Calu3 (cell line): ENCODE measurements around the gene TTC13. TPM values are rescaled to one million over a fixed set of nuclear protein-coding genes. Genes with fewer than 3 reads are reported as not detected.

Experiments
- BruUV-seq: library from RNA; stranded (reverse); fragments of 400-500 nt; replicated peaks from 2 replicates; lab custom pipeline; 2021; lab: Mats Ljungman, UMichigan
- CTCF ChIA-PET: fragments of 300-600 bp; sonication (Branson Sonifier 250); formaldehyde crosslinking; loops from one replicate; lab custom pipeline; 2022; ENCODE audit warnings: antibody characterized with exemption; lab: Charles Lee
- DNase-seq: peaks from one replicate; pipeline ENCODE4 v3.0.0; 2022
- H3K27ac Mint-ChIP-seq: one replicate; pipeline ENCODE4 v1.8.0; 2022; ENCODE audit warnings: mixed read lengths; ENCODE audit not compliant: unreplicated experiment
- H3K27me3 Mint-ChIP-seq: one replicate; pipeline ENCODE4 v1.8.0; 2022; ENCODE audit warnings: mixed read lengths; ENCODE audit not compliant: unreplicated experiment
- H3K36me3 Mint-ChIP-seq: one replicate; pipeline ENCODE4 v1.8.0; 2022; ENCODE audit warnings: mild to moderate bottlenecking, moderate library complexity, mixed read lengths; ENCODE audit not compliant: insufficient read depth, unreplicated experiment
- H3K4me1 Mint-ChIP-seq: one replicate; pipeline ENCODE4 v1.8.0; 2022; ENCODE audit warnings: mild to moderate bottlenecking, low read depth, mixed read lengths; ENCODE audit not compliant: unreplicated experiment
- H3K4me3 Mint-ChIP-seq: one replicate; pipeline ENCODE4 v1.8.0; 2022; ENCODE audit warnings: mild to moderate bottlenecking, low read depth, moderate library complexity, mixed read lengths; ENCODE audit not compliant: unreplicated experiment
- H3K9me3 Mint-ChIP-seq: one replicate; pipeline ENCODE4 v1.8.0; 2022; ENCODE audit warnings: low read depth, mixed read lengths; ENCODE audit not compliant: unreplicated experiment
- intact Hi-C: fragments of 100-400 bp; cut with micrococcal nuclease; formaldehyde crosslinking; loops from one replicate; pipeline ENCODE4 v1.10.0; 2022; ENCODE audit not compliant: unreplicated experiment
- total RNA-seq: library from RNA; stranded (reverse); gene quantifications from 2 replicates; pipeline ENCODE4 v1.2.3, GENCODE V29; 2022
- TF ChIP-seq, protein P1 (sequence below): fragments of 200-600 bp; IDR thresholded peaks from one replicate; pipeline ENCODE4 v1.8.0; 2022; ENCODE audit warnings: antibody characterized with exemption; ENCODE audit not compliant: unreplicated experiment

The TTC13 gene
- total RNA-seq, 1 experiment from 2014 or later, result 35.6 TPM

DNA sequence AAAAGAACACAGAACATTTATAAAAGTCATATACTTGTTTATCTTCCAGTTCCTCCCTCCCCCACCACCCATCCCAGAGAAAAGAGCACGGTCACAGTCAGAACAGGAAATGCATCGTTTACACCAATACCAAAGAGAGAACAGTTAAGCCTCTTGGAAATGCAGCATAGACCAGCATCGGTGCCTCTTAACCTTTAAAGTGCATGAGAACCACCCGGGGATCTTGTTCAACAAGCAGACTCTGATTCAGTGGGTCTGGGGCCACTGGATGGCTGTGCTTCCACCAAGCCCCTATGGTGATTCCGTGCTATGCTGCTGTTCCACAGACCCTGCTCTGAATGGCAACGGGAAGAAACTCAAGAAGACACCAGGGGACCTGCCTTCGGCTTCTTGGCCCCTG, 42.2 kb upstream of the TTC13 start:
- intact Hi-C loops, result no loop called here
- H3K27me3 Mint-ChIP-seq, result no peaks in the 10 kb centered on the region
- DNase-seq, result no peak
- TF ChIP-seq, protein P1, sequence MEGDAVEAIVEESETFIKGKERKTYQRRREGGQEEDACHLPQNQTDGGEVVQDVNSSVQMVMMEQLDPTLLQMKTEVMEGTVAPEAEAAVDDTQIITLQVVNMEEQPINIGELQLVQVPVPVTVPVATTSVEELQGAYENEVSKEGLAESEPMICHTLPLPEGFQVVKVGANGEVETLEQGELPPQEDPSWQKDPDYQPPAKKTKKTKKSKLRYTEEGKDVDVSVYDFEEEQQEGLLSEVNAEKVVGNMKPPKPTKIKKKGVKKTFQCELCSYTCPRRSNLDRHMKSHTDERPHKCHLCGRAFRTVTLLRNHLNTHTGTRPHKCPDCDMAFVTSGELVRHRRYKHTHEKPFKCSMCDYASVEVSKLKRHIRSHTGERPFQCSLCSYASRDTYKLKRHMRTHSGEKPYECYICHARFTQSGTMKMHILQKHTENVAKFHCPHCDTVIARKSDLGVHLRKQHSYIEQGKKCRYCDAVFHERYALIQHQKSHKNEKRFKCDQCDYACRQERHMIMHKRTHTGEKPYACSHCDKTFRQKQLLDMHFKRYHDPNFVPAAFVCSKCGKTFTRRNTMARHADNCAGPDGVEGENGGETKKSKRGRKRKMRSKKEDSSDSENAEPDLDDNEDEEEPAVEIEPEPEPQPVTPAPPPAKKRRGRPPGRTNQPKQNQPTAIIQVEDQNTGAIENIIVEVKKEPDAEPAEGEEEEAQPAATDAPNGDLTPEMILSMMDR, result no peak
- H3K9me3 Mint-ChIP-seq, result no peaks in the 10 kb centered on the region
- no peak overlapping the region for H3K4me3 Mint-ChIP-seq
- H3K36me3 Mint-ChIP-seq, result no peaks in the 10 kb centered on the region
- H3K4me1 Mint-ChIP-seq, result no peaks in the 10 kb centered on the region
- CTCF ChIA-PET, result no interaction called here
- H3K27ac Mint-ChIP-seq, result no peak overlapping the region
- no TSS peak for BruUV-seq

DNA sequence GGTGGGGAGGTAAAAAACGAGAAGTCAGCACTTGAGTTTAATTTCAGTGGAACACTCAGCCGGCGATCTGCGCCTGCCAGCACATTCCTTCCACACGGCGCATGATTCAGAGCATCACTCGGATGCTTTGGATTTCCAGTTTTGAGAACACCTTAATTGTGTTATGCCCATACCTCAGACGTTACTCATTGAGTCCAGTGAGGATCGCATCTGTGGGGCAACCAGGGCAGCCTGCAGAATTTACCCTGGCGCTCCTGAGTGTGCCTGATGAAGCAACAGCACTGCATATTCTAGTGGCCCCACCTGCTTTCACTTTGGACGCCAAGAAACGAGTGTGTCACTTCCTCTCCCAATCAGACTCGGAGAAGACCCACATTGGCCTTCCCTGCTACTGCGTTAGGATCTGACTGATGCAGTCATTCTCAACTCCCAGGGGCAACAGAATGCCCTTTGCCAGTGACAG, 41.5 kb upstream of the TTC13 start:
- TF ChIP-seq, protein P1, result no peak
- Mint-ChIP-seq H3K4me1 (no peaks in the 10 kb centered on the region), H3K27me3 (no peaks in the 10 kb centered on the region), H3K9me3 (no peaks in the 10 kb centered on the region), H3K4me3 (no peak overlapping the region), H3K27ac (no peak overlapping the region), H3K36me3 (no peaks in the 10 kb centered on the region)
- DNase-seq, result no peak
- intact Hi-C loops, result no loop called here
- CTCF ChIA-PET, result no interaction called here
- no TSS peak for BruUV-seq

DNA sequence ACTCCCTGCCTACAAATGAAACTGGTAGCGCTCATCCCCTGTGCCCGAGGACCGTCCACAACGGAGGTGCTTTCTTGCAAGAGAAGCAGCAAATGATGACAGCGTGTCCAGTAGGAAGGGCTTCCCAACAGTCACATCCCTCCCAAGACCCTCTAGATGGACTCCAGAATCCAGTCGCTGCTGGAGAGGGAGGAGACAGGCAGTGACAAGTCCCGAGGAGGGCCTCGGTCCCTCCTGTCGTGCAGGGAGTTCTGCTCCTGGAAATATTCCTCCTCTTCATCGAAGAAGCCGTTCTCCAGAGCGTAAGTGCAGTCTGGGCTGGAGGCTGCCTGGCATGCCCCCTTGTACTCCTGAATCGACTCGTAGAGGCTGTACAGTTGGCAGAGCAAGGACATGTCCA, 41.0 kb upstream of the TTC13 start:
- H3K27ac Mint-ChIP-seq, result no peak overlapping the region
- no peaks in the 10 kb centered on the region for H3K36me3 Mint-ChIP-seq
- H3K9me3 Mint-ChIP-seq, result no peaks in the 10 kb centered on the region
- intact Hi-C loops, result no loop called here
- H3K4me3 Mint-ChIP-seq, result no peak overlapping the region
- no peaks in the 10 kb centered on the region for H3K4me1 Mint-ChIP-seq
- CTCF ChIA-PET, result interaction anchor here (0.6 kb wide), 1 partner anchor 1384 kb away, joined by 3 read pairs; no protein-coding TSS in a partner anchor
- TF ChIP-seq, protein P1, result no peak
- no peak for DNase-seq
- no TSS peak for BruUV-seq
- H3K27me3 Mint-ChIP-seq, result no peaks in the 10 kb centered on the region

- no peak overlapping the region for H3K27ac Mint-ChIP-seq
- no peaks in the 10 kb centered on the region for H3K27me3 Mint-ChIP-seq
- DNase-seq, result no peak
- intact Hi-C loops, result no loop called here
- H3K4me3 Mint-ChIP-seq, result no peak overlapping the region
- BruUV-seq, result no TSS peak
- no peaks in the 10 kb centered on the region for H3K36me3 Mint-ChIP-seq
- no peaks in the 10 kb centered on the region for H3K4me1 Mint-ChIP-seq
- CTCF ChIA-PET, result no interaction called here
- TF ChIP-seq, protein P1, result no peak
- no peaks in the 10 kb centered on the region for H3K9me3 Mint-ChIP-seq
Observed at GRCh38 chr1:231016966-231017365, 38.3 kb upstream of the TTC13 start.
